GM19397 (cell line): ENCODE data around the gene FFAR3.

ENCODE experiments used
- ATAC-seq: cut with Tn5 transposase; IDR thresholded peaks from one replicate; pipeline ENCODE4 v1.9.1; 2021; ENCODE audit warnings: mild to moderate bottlenecking, moderate library complexity; ENCODE audit not compliant: unreplicated experiment

FFAR3 gene, protein sequence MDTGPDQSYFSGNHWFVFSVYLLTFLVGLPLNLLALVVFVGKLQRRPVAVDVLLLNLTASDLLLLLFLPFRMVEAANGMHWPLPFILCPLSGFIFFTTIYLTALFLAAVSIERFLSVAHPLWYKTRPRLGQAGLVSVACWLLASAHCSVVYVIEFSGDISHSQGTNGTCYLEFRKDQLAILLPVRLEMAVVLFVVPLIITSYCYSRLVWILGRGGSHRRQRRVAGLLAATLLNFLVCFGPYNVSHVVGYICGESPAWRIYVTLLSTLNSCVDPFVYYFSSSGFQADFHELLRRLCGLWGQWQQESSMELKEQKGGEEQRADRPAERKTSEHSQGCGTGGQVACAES

DNA sequence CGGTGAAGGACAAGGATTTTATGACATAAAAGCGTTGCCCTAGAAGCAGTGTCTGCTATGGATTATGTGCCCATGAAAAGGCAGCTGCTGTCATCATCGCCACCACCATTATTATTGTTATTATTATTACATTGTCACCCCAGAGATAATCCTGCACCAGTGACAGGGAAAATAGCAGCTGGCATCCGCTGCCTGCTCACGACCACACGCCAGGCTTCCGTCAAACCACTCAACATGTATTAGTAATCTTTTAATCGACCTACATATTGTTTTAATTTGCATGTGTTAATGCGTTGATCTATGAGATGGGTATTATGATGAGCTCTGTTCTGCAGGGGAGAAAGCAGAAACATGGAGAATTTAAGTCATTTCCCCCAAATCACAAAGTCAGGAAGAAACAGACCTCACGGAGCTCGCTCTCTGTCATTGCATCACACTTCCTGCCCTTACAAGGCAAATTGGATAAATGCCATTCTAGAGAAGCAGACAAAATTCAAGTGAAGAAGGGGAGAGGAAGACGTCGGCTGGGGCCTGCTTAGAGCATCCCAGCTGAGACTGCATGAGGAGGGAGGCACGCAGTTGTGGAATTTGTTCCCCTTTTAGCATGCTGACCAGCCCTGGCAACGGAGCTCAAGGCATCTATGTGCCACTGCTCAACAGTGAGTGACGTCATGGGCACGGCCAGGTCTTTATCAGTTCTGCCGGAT is at the start of gene FFAR3:
Gene FFAR3, plus strand, starts transcription at position 594 of the 707 bp plus-strand sequence. CDS start 431 bp downstream, outside the sequence.
- ATAC-seq: no peak

DNA sequence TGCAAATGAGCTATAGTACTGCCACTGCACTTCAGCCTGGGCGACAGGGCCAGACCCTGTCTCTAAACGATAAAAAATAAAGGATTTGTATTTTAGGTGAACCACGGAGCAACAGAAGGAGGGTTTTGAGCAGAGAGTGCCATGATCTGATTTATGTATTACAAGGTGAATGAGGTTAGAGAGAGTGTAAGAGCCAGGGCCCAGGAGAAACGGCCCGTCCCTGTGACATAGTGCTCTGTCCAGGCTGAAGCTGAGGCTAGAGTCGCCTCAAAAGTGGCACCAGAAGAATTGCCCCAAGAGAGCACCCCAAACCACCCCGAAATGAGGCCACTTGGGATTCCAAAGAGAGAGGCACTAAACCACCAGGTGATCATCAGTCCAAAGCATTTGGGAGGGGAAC is 49.4 kb upstream of the FFAR3 start:
- no peak for ATAC-seq

DNA sequence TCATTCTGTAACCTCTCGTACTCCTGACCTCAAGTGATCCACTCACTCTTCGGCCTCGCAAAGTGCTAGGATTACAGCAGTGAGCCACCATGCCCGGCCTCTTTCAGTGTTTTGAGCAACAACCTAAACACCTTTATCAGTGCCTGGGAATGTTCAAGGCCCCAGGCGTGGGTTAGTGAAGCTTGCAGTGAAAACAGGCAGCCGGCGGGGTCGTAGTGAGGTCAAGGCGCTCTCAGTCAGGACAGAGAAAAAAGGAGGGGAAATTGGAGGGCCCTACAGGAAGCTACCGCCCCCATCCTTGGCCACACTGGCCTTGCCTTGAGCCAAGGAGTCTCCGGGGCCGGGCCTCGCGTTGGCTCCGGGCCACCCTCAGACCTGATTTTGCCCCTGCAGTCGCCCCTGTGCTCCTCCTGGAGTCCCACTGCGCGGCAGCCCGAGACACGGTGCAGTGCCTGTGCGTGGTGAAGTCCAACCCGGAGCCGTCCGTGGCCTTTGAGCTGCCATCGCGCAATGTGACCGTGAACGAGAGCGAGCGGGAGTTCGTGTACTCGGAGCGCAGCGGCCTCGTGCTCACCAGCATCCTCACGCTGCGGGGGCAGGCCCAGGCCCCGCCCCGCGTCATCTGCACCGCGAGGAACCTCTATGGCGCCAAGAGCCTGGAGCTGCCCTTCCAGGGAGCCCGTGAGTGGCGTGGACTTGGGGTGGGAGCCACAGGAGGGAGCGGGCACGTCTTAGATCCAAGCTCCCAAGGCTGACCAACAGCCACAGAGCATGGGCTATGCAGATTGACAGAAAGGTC is 48.6 kb upstream of the FFAR3 start:
- no peak for ATAC-seq

DNA sequence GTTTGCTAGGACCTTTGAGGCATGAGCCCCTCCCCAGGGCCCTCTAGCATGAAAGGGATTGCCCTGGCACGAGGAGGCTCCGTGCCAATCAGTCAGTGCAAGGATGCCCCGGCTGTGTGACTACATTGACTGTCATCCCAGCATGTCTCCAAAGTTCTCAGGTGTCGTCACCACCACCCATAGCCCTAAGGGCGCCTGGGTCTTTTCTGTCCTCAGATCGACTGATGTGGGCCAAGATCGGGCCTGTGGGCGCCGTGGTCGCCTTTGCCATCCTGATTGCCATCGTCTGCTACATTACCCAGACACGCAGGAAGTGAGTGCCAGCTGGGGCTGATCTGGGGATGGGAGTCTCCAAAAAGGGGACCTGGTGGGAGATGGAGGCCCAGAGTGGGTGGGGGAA is 47.9 kb upstream of the FFAR3 start:
- no peak for ATAC-seq

DNA sequence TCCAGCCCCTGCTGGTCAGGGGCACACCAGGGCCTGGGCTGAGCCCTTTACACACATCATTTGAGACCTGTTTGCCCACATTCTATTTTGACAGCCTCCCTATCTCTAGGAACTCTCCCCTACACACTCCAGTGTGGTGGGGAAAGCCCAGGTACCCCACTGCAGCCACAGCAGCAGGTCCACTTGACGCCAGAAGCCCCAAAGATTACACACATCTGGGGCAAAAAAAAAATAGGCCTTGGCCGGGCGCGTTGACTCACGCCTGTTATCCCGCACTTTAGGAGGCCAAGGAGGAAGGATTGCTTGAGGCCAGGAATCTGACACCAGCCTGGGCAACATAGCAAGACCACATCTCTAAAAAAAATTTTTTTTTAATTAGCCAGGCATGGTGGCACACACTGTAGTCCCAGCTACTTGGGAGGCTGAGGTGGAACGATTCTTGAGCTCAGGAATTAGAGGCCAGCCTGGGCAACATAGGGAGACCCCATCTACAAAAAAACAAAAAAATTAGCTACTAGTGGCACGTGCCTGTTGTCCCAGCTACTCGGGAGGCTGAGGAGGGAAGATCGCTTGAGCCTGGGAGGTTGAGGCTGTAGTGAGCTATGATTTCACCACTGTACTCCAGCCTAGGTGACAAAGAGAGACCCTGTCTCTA is 47.3 kb upstream of the FFAR3 start:
- no peak for ATAC-seq

DNA sequence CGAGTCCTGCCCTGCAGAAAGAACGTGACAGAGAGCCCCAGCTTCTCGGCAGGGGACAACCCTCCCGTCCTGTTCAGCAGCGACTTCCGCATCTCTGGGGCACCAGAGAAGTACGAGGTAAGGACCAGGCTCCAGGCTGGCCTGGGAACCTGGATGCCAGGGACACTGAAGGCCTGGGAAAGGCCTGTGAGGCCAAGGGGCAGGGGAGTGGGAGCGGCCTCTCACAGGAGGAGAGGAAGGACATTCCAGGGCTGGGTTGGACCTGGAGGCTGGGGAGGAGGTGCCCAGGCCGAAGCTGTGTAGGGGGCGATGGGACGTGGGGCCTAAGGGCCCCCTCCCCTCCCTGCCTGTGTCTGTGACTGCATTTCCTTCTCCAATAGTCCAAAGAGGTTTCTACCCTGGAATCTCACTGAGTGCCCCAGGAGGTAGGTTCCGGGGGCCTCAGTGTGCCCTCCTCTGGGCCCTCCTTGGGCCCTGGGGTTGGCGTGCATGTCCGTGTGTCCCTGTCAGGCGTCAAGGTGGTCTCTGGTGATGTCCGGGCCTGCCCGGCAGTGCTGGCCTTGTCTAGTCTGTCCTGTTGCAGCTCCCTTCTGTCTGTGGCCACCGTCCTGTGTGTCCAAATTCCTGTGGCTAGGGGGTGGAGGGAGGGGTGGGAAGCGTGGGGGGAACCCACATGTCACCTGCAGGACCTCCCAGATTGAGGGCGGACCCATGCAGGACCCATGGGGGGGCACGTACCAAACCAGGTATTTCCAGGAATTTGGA is 46.2 kb upstream of the FFAR3 start:
- no peak for ATAC-seq

DNA sequence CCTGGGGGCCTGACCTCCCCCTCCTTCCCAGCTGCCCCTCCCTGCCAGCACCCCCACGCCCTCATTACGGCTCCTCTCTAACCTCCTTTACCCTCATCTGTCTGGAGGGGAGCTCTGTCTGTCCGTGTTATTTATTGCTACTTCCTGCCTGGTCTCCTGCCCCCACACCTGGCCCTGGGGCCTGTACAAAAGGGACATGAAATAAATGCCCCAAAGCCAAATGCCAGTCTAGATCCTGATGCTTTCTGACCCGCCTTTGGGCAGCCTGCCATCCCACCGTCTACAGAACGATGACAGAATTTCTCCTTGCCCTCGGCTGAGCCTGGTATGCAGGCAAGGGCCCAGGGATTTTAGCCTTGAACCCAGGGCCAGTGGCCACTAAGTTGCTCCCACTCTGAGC is 44.7 kb upstream of the FFAR3 start:
- no peak for ATAC-seq

DNA sequence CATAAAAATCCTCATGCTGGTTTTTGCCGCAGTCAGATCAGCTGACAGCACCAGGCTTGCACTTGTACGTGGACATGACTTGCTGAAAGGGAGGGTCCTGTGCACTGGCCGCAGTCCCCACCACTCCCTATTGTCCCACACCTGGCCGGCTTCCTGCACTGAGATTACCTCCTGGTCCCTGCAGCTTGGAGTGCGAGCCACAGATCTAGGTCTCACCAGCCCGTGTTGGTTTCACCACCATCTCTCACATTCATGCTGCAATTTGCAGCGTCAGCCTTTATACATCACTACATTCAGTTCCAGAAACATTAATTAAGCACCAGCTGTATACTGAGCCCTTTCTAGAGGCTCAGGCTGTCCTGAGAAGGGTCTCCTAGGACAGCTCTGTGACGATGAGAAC is 44.2 kb upstream of the FFAR3 start:
- no peak for ATAC-seq

DNA sequence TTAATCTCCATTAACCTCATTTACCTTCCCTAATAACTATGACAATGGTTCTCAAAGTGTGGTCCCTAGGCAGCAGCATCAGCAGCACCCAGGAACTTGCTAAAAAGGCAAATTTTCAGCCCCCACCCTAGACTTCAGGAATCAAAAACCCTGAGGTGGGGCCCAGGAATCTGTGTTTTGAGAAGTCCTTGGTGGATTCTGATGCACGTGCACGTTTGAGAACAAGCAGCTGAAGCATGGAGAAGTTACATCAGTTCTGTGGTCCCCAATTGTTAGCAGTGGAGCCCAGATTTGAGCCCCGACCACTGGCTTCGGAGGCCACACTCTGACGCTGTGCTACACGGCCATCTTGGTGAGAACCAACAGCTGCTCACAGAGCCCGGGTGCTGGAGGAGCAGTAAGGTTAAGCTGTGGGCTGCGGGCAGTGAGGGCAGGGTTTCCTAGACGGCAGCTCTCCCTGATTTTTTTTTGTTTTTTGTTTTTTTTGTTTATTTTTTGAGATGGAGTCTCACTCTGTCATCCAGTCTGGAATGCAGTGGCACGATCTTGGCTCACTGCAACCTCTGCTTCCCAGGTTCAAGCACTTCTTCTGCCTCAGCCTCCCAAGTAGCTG is 43.3 kb upstream of the FFAR3 start:
- ATAC-seq: no peak

DNA sequence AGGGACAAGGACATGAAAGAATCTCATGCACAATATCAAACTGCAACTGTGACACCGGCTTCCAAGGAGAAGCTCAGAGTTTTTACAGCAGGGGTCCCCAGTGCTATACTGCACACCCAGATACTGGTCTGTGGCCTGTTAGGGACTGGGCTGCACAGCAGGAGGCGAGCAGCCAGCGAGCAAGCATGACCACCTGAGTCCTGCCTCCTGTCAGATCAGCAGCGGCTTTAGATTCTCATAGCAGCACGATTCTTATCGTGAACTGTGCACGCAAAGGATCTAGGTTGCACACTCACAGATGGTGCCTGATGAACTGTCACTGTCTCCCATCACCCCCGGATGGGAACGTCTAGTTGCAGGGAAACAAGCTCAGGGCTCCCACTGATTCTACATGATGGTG is 42.4 kb upstream of the FFAR3 start:
- ATAC-seq: no peak

DNA sequence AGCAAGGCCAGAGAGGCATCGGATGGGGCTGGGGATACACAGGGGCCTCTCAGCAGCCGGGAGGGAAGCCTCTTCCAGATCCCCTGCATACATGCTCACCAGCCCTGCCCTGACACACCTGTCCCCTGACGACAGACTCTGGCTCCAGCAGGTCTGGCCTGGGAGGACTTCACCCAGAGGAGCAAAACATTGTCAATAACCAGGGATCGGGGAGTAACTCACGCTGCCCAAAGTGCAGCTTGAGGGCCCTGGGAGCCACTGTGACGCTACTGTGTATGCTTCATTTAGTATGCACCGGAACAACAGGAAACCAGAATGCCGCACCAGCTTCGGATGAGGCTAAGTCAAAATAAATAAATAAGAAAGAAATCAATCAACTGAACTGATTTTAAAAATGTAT is 41.7 kb upstream of the FFAR3 start:
- no peak for ATAC-seq

DNA sequence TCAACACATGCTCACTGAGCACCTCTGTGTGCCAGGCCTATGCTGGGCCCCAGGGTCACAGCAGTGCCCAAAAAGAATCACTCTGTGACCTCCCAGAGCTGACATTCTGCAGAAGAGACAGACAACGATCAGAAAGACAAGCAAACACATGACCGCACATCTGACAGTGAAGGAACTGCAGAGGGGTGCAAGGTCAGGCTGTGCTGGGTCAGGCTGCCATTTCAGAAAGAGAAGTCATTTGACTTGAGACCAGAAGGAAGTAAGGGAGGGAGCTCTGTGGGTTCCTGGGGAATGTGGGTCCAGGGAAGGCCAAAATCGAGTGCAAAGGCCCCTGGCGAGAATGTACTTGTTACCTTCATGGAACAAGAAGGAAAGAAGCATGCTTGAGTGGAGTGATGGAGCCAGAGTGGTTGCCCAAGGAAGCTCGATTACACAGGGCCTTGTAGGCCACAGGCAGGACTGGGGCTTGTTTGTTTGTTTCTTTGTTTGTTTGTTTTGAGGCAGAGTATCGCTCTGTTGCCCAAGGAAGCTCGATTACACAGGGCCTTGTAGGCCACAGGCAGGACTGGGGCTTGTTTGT is 40.7 kb upstream of the FFAR3 start:
- ATAC-seq: no peak

DNA sequence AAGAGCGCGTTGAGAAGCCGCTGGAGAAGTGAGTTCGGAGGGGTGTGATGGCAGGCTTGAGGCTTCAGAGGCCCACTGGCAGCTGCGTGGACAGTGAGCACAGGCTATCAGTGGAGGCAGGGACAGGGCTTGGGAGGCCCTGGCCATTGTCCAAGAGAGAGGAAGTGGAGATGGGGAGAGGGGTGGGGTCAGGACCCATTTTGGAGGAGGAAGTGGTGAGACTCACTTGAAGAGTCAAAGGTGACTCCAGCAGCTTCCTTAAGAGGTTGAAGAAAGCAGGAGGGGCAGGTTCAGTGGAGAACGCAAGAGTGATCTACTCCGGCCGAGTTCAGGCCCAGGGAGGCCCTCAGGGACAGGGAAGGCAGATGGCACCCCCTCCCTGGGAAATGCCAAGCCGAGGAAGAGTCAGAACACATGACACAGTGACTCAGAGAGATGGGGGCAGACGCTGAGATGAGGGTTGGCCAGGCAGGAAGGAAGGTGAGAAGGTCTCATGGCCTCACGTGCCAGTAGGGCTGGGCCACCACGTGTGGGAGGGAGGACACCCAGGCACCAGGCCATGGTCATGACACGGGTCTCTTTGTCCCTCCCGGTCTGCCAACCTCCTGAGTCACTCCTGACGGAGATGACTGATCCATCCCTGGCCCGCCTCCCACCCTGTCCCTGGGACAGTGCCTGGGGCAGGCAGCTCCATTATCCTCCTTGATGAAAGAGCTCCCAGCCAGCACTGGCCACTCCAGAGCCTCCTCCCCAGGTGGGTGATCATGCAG is 39.4 kb upstream of the FFAR3 start:
- no peak for ATAC-seq

DNA sequence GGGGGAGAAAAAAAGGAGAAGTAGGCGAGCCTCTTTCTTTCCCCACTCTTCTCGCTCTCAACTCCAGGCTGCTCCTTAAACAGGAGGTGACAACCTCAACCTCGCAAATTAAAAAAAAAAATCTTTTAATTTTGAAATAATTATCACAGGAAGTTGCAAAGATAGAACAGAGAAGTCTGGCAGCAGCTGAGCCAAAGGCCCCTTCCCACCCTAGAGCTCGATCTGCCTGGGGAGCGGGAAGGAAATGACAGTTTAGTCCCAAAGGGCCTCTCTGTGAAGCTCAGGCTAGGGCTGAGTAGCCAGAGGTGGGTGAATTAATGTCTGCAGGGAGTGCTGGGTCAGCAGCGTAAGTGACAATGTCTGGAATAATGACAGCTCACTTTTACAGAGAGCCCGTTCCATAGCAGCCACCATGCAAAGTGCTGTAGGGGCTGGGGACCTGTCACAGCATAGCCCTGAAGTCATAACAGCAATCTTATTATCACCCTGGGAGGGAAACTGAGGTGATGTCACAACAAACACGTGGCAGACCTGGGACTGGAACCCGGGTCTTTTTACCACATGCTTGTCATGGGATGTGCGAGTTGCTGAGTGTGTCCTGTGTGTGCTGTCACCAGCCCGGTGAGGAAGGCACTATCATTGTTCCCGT is 38.1 kb upstream of the FFAR3 start:
- ATAC-seq: no peak

DNA sequence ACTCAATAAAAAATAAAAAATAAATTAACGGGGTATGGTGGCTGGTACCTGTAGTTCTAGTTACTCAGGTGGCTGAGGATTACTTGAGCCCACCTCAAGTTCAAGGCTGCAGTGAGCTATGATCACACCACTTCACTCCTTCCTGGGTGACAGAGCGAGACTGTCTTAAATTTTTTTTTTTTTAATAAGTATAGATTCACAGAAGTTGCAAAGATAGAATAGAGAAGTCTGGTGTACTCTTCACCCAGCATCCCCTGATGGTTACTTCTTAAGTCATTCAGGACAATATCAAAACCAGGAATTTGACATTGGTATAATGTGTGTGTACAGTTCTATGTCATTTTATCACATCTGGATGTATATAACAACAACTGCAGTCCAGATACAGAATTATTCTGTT is 37.0 kb upstream of the FFAR3 start:
- ATAC-seq: no peak

DNA sequence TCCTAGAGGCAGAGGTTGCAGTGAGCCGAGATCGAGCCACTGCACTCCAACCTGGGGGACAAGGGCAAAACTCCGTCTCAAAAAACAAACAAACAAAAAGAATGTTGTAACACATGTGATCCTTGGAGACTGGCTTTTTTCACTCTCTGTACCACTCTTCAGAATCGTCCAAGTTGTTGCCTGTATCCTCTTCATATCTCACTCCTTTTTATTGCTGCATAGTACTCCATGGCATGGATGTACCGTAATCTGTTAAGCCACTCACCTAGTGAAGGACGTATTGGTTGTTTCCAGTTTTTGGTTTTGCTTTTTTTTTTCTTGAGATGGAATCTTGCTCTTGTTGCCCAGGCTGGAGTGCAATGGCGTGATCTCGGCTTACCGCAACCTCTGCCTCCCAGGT is 36.2 kb upstream of the FFAR3 start:
- ATAC-seq: no peak

DNA sequence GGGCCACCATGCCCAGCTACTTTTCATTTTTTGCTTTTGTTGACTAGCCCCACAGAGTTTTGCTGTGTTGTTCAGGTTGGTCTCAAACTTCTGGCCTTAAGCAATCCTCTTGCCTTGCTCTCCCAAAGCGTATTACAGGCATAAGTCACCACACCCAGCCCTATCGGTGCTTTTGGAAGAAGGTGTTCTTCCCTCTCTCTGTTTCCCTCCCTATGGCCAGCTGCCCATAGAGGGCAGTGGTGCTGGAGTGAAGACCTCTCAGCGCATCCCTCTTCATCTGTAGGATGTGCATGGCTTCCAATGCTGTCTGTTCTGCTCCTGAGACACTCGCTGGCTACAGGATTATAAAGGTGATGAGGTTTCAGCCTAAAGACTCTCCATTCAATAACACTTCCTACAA is 30.6 kb upstream of the FFAR3 start:
- ATAC-seq: no peak

DNA sequence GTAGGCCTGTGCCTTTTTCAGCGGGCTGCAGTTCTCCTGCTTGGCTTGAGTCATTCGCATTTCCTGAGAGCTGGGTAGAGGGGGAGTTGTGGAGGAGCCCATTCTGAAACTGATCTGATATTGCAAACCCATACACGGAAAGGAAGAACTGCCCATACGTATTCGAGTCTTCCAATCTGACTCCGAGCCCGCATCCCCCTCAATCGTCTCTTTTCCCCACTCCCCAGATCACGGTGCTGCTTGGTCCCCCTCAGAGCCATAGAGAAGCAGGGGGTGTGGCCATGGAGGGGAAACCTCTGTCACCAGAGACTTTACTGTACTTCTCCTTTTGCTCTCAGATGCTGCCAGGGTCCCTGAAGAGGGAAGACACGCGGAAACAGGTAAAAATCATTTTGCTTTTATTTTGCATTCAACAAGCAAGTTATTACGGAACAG is 29.4 kb upstream of the FFAR3 start, which contains the start of gene CD22:
Gene CD22, plus strand, starts transcription at position 337 of the 435 bp plus-strand sequence. CDS start 2,854 bp downstream, outside the sequence.
- ATAC-seq: no peak
